Measurements from ENCODE around the gene RAD51AP2. TPM values are rescaled to one million over a fixed set of nuclear protein-coding genes. Genes with fewer than 3 reads are reported as not detected.

RAD51AP2 gene
- polyA plus RNA-seq, 3 donors, result not detected

DNA sequence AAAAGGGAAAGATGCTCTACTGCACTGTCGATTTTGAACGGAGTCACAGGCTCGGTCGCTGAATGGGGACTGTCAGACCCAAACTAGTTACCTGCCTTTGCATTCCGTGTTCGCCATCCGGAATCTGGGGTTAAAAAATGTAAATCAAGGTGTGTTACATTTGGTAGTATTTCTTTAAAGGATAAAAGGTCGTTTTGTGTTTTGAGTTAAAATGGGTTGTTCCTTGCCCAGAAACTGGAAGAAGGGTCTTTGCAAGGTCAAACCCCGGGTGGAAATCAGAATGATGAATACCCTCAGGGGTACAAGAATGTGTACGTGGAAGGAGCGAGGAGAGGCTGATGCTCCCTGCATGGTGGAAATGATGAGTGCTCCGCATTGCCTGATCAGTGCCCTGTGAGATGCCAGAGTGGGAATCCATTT, 23.3 kb upstream of the RAD51AP2 start:
- H3K27me3 Mint-ChIP-seq (ENCODE audit: low read depth in 3 of 3), result peaks cover 55 to 66% (median 63%) of the 10 kb centered on the region in 3 donors

DNA sequence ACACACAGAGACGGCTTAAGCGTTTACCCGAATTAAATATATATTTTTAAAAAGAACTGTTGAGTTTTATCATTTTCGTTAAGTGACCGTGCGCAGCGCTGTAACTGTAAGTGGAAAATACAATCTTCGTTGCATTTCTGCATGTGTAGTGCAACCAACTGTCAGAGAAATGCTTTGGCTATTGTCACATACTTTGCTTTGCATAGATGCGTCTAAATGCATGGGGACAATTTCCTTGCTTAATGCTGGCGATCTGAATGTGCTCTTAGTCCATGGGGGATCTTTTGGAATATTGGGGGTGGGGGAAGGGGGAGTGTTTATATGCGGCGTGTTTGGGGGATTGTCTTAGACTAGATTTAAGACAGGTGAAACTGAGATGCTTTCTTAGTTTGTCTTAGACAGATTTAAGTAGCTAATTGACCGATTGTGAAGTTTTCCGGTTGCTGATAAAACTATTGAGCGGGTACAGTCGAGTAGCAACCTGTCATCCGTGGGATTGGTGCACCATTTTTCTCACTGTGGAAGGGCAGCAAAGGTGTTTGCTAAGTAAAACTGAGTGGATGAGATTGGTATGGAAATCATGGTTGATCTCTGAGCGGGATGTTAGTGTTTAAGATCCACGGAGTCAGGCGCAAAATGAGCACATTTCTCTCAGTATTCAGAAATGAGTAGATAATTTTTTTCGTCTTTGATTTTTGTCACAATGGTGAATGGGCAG, 22.7 kb upstream of the RAD51AP2 start:
- intact Hi-C loops (cut with micrococcal nuclease), result no loop called here
- H3K4me1 Mint-ChIP-seq, result peaks cover 4% of the 10 kb centered on the region
- Histone ChIP-seq H3K9ac (ENCODE audit: insufficient read depth, low read length, poor library complexity, severe bottlenecking) (no peak overlapping the region), H3K27ac (ENCODE audit: low read depth in 1 of 2, low read length in 2 of 2) (no peak overlapping the region), H3K79me2 (ENCODE audit: insufficient read depth, low read length) (no peaks in the 10 kb centered on the region), H3K27me3 (ENCODE audit: control insufficient read depth in 2 of 2, insufficient read depth in 2 of 2, low read length in 2 of 2) (peaks cover 62 to 81% of the 10 kb centered on the region in 2 donors), H3K4me3 (replicated peaks in 1 of 3; ENCODE audit: low read depth in 2 of 3, low read length in 3 of 3) (no peak overlapping the region), H4K20me1 (ENCODE audit: insufficient read depth, low read length) (no peaks in the 10 kb centered on the region), H3K4me1 (ENCODE audit: control insufficient read depth in 1 of 2, insufficient read depth in 2 of 2, low read length in 2 of 2) (peaks cover 0 to 5% of the 10 kb centered on the region in 2 donors), H3K4me2 (replicated peaks; ENCODE audit: extremely low read depth, low read length, poor library complexity, severe bottlenecking) (no peak overlapping the region), H3K9me3 (replicated peaks in 1 of 2; ENCODE audit: control insufficient read depth in 1 of 2, insufficient read depth in 1 of 2, low read length in 2 of 2) (peaks cover 2 to 19% of the 10 kb centered on the region in 2 donors), H2AFZ (ENCODE audit: insufficient read depth, low read depth, low read length, poor library complexity, severe bottlenecking) (no peak overlapping the region), H3K36me3 (replicated peaks in 1 of 2; ENCODE audit: control insufficient read depth in 1 of 2, insufficient read depth in 2 of 2, low read length in 2 of 2) (no peaks in the 10 kb centered on the region)
- H3K9me3 Mint-ChIP-seq, result peaks cover 0 to 11% (median 4%) of the 10 kb centered on the region in 7 donors
- 8% methylated on average over 14 of the region's 21 CpGs for WGBS (ENCODE audit: insufficient coverage)
- DNase-seq, result no peak
- peaks cover 54 to 72% (median 65%) of the 10 kb centered on the region in 3 donors for H3K27me3 Mint-ChIP-seq (ENCODE audit: low read depth in 3 of 3)
- H3K36me3 Mint-ChIP-seq, result no peaks in the 10 kb centered on the region
- H3K4me3 Mint-ChIP-seq, result peak overlapping the region in 1 of 2 donors; percentile 83
- no peak overlapping the region for H3K27ac Mint-ChIP-seq
- TF ChIP-seq, protein P1, sequence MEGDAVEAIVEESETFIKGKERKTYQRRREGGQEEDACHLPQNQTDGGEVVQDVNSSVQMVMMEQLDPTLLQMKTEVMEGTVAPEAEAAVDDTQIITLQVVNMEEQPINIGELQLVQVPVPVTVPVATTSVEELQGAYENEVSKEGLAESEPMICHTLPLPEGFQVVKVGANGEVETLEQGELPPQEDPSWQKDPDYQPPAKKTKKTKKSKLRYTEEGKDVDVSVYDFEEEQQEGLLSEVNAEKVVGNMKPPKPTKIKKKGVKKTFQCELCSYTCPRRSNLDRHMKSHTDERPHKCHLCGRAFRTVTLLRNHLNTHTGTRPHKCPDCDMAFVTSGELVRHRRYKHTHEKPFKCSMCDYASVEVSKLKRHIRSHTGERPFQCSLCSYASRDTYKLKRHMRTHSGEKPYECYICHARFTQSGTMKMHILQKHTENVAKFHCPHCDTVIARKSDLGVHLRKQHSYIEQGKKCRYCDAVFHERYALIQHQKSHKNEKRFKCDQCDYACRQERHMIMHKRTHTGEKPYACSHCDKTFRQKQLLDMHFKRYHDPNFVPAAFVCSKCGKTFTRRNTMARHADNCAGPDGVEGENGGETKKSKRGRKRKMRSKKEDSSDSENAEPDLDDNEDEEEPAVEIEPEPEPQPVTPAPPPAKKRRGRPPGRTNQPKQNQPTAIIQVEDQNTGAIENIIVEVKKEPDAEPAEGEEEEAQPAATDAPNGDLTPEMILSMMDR (IDR thresholded peaks at IDR 0.05), result no peak

More for the DNA sequence above, 23.3 kb upstream of the RAD51AP2 start:
- Mint-ChIP-seq H3K4me3 (peak overlapping the region in 1 of 2 donors; percentile 83), H3K4me1 (peaks cover 4% of the 10 kb centered on the region), H3K36me3 (no peaks in the 10 kb centered on the region), H3K27ac (no peak overlapping the region), H3K9me3 (peaks cover 0 to 11% (median 4%) of the 10 kb centered on the region in 7 donors)
- no peak overlapping the region for H3K9ac ChIP-seq (ENCODE audit: insufficient read depth, low read length, poor library complexity, severe bottlenecking)
- H3K27me3 ChIP-seq (ENCODE audit: control insufficient read depth in 2 of 2, insufficient read depth in 2 of 2, low read length in 2 of 2), result peaks cover 60 to 85% of the 10 kb centered on the region in 2 donors
- H3K9me3 ChIP-seq (replicated peaks in 1 of 2; ENCODE audit: control insufficient read depth in 1 of 2, insufficient read depth in 1 of 2, low read length in 2 of 2), result peaks cover 2 to 19% of the 10 kb centered on the region in 2 donors
- no peaks in the 10 kb centered on the region for H4K20me1 ChIP-seq (ENCODE audit: insufficient read depth, low read length)
- WGBS (ENCODE audit: insufficient coverage), result 11% methylated on average over 10 of the region's 12 CpGs
- no peak overlapping the region for H3K27ac ChIP-seq (ENCODE audit: low read depth in 1 of 2, low read length in 2 of 2)
- DNase-seq, result no peak
- no peak overlapping the region for H3K4me3 ChIP-seq (replicated peaks in 1 of 3; ENCODE audit: low read depth in 2 of 3, low read length in 3 of 3)
- TF ChIP-seq, protein P1 (IDR thresholded peaks at IDR 0.05), result no peak
- no peak overlapping the region for H3K4me2 ChIP-seq (replicated peaks; ENCODE audit: extremely low read depth, low read length, poor library complexity, severe bottlenecking)
- intact Hi-C loops (cut with micrococcal nuclease), result no loop called here
- H3K4me1 ChIP-seq (ENCODE audit: control insufficient read depth in 1 of 2, insufficient read depth in 2 of 2, low read length in 2 of 2), result peaks cover 0 to 5% of the 10 kb centered on the region in 2 donors
- no peak overlapping the region for H2AFZ ChIP-seq (ENCODE audit: insufficient read depth, low read depth, low read length, poor library complexity, severe bottlenecking)
- H3K36me3 ChIP-seq (replicated peaks in 1 of 2; ENCODE audit: control insufficient read depth in 1 of 2, insufficient read depth in 2 of 2, low read length in 2 of 2), result no peaks in the 10 kb centered on the region
- no peaks in the 10 kb centered on the region for H3K79me2 ChIP-seq (ENCODE audit: insufficient read depth, low read length)

Measured in CD14-positive monocyte (primary cell).